Parathyroid adenoma (tissue), 2 donors: ENCODE results near the gene ZNF638.

ENCODE experiments used
- H2AFZ ChIP-seq: fragments of 300-600 bp; sonication (generic); one replicate; pipeline ENCODE4 v1.7.0; 2017; ENCODE audit warnings: antibody characterized with exemption, mild to moderate bottlenecking
- H3K27ac ChIP-seq: fragments of 300-600 bp; sonication (generic); one replicate; pipeline ENCODE4 v1.7.0; 2017
- H3K27me3 ChIP-seq: fragments of 300-600 bp; sonication (generic); one replicate; pipeline ENCODE4 v1.7.0; 2017; ENCODE audit warnings: low read length; ENCODE audit not compliant: control insufficient read depth, insufficient read depth
- H3K36me3 ChIP-seq: fragments of 300-600 bp; sonication (generic); one replicate; pipeline ENCODE4 v1.7.0; 2017; ENCODE audit warnings: low read length; ENCODE audit not compliant: control insufficient read depth, insufficient read depth
- H3K4me1 ChIP-seq: fragments of 300-600 bp; sonication (generic); one replicate; pipeline ENCODE4 v1.7.0; 2017; ENCODE audit warnings: control low read depth
- H3K4me2 ChIP-seq: fragments of 300-600 bp; sonication (generic); one replicate; pipeline ENCODE4 v1.7.0; 2017; ENCODE audit warnings: low read length
- H3K4me3 ChIP-seq: fragments of 300-600 bp; sonication (generic); one replicate; pipeline ENCODE4 v1.7.0; 2017; ENCODE audit warnings: low read depth, low read length
- H3K79me2 ChIP-seq: fragments of 300-600 bp; sonication (generic); one replicate; pipeline ENCODE4 v1.7.0; 2017; ENCODE audit warnings: control low read depth
- H3K9ac ChIP-seq: fragments of 300-600 bp; sonication (generic); one replicate; pipeline ENCODE4 v1.7.0; 2017; ENCODE audit warnings: mild to moderate bottlenecking
- H3K9me3 ChIP-seq: fragments of 300-600 bp; sonication (generic); one replicate; pipeline ENCODE4 v1.7.0; 2017; ENCODE audit warnings: low read length; ENCODE audit not compliant: control insufficient read depth
- CTCF ChIP-seq: fragments of 300-600 bp; sonication (generic); IDR thresholded peaks from one replicate; pipeline ENCODE4 v1.7.0; 2017; ENCODE audit warnings: antibody characterized with exemption, mild to moderate bottlenecking
- donor health status: primary hyperparathyroidism.

The ZNF638 gene

GRCh38 chr2:71465961-71466300, 134.3 kb downstream of the ZNF638 start:
- Histone ChIP-seq H3K27me3 (no peaks in the 10 kb centered on the region), H3K9ac (no peak overlapping the region), H3K4me2 (peak overlapping the region; percentile 68), H2AFZ (no peak overlapping the region), H3K36me3 (no peaks in the 10 kb centered on the region), H3K27ac (no peak overlapping the region), H3K9me3 (no peaks in the 10 kb centered on the region), H3K4me1 (no peaks in the 10 kb centered on the region), H3K79me2 (no peaks in the 10 kb centered on the region), H3K4me3 (peak overlapping the region; percentile 73)
- no peak for TF ChIP-seq CTCF

- H3K27ac ChIP-seq = no peak overlapping the region
- H3K9ac ChIP-seq = no peak overlapping the region
- H3K4me3 ChIP-seq = peak overlapping the region; percentile 73
- peak overlapping the region; percentile 79 for H2AFZ ChIP-seq
- H3K36me3 ChIP-seq = no peaks in the 10 kb centered on the region
- TF ChIP-seq CTCF = no peak
- no peaks in the 10 kb centered on the region for H3K9me3 ChIP-seq
- no peaks in the 10 kb centered on the region for H3K4me1 ChIP-seq
- H3K4me2 ChIP-seq = peak overlapping the region; percentile 68
- H3K27me3 ChIP-seq = no peaks in the 10 kb centered on the region
- no peaks in the 10 kb centered on the region for H3K79me2 ChIP-seq
These were observed 135.0 kb downstream of the ZNF638 start for GRCh38 chr2:71466301-71467179.

GRCh38 chr2:71467180-71467815, 135.7 kb downstream of the ZNF638 start:
- H3K9ac ChIP-seq = no peak overlapping the region
- no peaks in the 10 kb centered on the region for H3K27me3 ChIP-seq
- no peaks in the 10 kb centered on the region for H3K9me3 ChIP-seq
- H3K4me3 ChIP-seq = peak overlapping the region; percentile 73
- H3K4me1 ChIP-seq = no peaks in the 10 kb centered on the region
- peak overlapping the region; percentile 68 for H3K4me2 ChIP-seq
- no peaks in the 10 kb centered on the region for H3K79me2 ChIP-seq
- no peak overlapping the region for H3K27ac ChIP-seq
- TF ChIP-seq CTCF = no peak
- no peaks in the 10 kb centered on the region for H3K36me3 ChIP-seq
- H2AFZ ChIP-seq = peak overlapping the region; percentile 79

GRCh38 chr2:71468279-71469015, 136.9 kb downstream of the ZNF638 start:
- Histone ChIP-seq H3K4me3 (no peak overlapping the region), H3K27me3 (no peaks in the 10 kb centered on the region), H3K36me3 (no peaks in the 10 kb centered on the region), H3K9ac (no peak overlapping the region), H3K27ac (no peak overlapping the region), H3K4me1 (no peaks in the 10 kb centered on the region), H3K79me2 (no peaks in the 10 kb centered on the region), H3K9me3 (no peaks in the 10 kb centered on the region), H2AFZ (no peak overlapping the region), H3K4me2 (no peak overlapping the region)
- TF ChIP-seq CTCF = no peak
